Activated CD4-positive, alpha-beta T cell treated with anti-CD3 and anti-CD28 coated beads, Interleukin-2, amount 50 U/mL, for 1 hour (primary cell): ENCODE data around the gene CDH8.

Experiments used
- DNase-seq: peaks from one replicate; pipeline ENCODE4 v3.0.0-alpha.2; 2020

CDH8 gene

GRCh38 chr16:62036101-62036801 is at the start of gene CDH8:
Gene CDH8, minus strand, starts transcription at chr16:62036438. Its CDS starts 15,035 bp downstream, at chr16:62021403.
- DNase-seq: no peak

DNA sequence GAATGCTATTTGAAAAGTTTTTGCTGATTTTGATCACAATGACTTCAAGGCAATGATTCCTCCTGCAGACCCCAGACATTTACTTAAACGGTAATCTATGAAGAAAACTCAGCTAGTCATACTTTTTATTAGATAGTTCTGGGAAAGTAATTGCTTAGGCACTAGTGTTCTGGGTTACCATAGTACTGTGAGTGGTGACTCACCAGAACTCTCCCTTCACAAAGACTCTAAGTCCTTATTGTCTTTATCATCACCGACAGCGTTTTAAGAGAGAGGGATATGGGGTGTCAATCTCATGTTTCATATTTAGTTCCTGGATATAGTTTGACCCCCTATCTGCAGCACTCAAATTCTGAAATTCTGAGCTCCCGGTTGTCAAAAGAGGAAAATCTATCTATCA is 43.0 kb upstream of the CDH8 start:
- DNase-seq: no peak

DNA sequence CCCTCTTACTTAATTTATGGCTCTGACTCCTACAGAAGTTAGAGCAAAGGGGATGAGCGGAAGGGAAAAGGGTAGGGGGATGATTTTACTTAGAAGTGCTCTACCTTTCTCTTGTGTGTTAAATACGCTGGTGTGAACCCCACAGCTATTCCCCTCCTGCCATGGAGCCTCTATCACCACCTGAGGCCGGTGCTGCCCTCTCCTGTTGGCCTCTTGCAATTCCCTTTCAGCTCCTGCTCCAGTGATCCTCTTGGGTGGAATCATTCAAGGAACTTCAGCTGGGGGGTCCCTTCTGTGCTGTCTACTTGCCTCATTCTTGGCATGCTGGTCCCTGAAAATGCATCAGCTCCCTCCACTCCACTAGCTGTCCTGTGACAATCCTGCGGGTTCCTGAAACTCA is 41.8 kb upstream of the CDH8 start:
- DNase-seq: no peak

- DNase-seq: no peak
Measured at GRCh38 chr16:62076886-62077285, 40.6 kb upstream of the CDH8 start.

DNA sequence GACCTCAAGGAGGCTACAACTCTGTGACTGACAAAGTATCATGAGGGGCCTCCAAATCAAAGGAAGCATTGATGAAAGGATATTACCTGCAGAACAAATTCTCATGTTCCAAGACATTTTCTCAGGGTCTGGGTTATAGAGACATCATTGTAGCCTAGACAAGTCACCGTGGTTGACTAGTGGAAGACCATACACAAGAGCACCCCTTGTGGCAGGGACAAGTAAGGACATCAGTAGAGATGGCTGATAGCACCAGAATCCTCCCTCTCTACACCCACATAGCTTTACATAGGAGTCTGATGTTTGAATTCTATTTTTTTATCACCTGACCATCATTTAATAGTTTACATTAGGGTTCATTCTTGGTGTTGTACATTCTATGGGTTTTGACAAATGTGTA is 32.5 kb upstream of the CDH8 start:
- DNase-seq: no peak

DNA sequence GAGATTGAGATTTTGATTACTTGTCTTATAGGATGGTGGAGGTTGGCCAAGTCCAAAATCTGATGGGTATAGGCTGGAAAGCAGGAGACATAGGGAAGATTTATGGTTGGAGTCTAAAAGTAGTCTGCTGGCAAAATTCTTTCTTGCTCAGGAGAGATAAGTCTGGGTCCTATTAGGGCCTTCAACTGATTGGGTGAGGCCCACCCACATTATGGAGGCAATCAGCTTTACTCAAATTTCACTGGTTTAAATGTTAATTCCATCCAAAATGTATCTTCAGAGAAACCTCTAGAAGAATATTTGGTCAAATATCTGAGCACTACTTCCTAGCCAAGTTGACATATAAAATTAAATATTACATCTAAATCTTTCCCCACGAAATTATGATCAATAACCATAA is 31.7 kb upstream of the CDH8 start:
- DNase-seq: no peak

- no peak for DNase-seq
Measured at GRCh38 chr16:62067182-62067581, 30.9 kb upstream of the CDH8 start.

DNA sequence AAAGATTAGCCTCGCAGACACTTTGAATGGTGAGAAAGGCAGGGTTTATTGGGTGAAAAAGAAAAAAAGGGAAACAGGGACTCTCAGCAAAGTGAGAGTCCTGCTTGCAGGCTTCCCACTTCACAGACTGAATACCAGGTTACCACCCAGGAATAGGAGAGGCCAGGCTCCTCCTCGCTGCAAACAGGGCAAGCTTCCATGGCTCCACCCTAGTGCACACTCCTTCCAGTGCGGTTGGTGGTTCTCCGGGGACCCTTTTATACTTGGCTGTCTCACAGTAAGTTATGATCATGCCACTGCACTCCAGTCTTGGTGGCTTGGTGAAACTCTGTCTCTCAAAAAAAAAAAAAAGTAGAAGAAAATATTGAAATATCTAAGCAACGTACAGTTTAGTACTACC is 30.5 kb upstream of the CDH8 start:
- no peak for DNase-seq

GRCh38 chr16:62064173-62064572 is 27.9 kb upstream of the CDH8 start:
- no peak for DNase-seq

GRCh38 chr16:62060089-62060488 is 23.9 kb upstream of the CDH8 start:
- DNase-seq: no peak

DNA sequence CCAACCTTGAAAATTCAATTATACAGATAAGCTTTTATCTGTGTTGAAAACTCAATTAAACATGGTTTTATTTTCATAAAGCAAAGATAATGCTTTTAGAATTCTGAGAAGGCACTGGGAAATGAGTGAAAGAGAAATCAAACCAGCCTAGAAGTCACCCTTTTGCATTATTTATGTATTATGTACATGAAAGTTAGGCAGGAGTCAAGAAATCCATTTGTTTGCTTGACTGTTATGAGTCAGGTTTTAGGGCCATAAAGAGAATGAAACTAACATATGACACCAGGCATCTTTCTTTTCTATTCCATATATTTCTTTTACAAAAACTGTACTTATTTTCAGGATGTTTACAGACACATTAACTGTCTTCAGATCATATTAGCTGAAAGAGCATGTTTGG is 23.3 kb upstream of the CDH8 start:
- no peak for DNase-seq

DNA sequence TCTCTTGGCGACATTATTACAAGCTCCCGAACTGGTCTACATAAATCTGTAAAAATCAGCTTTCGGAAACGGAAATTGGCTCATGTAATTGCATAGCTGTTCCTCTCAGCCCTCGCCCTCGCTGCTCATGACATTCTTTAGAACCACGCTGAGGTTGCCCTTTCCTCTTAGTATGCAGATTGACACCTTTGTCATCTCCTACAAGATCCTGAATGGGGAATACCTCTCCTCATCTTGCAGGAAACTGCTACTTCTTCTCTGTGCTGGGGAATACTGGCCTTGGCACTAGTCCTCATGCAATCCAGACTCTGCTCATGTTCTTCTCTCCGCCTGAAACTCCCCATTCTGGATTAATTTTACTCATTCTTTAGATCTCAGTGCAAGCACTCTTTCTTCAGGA is 22.2 kb upstream of the CDH8 start:
- DNase-seq: no peak

DNA sequence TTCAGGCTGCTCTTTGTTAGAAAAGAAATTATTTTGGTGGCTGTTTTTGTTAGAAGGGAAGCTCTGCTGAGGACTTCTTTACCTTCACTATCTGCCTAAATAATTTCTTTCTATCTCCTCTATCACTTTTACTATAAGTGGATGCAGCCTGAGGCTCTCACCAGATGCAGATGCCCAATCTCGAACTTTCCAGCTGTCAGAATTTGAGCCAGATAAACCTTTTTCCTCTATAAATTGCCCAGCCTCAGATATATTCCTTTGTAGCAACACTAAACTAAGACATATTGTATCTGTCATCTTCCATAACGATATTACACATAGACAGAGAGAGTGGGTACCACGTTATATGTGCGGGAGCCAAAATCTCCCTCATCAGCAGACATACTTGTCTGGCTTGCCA is 15.7 kb upstream of the CDH8 start:
- no peak for DNase-seq

DNA sequence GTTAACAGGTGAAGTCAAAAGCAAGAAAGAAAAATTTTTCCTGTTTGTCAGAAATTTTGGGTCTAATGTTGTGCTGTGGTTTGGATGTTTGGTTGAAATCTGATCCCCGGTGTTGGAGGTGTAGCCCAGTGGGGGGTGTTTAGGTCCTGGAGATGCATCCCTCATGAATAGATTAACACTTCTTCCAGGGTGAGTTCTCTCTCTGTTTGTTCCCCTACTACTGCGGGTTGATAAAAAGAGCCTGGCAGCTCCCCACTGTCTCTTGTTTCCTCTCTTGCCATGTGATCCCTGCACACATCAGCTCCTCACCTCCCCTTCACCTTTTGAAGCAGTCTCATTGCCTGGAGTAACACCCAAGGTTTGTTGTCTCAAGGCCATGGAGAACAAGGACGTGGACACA is 14.6 kb upstream of the CDH8 start:
- DNase-seq: no peak

DNA sequence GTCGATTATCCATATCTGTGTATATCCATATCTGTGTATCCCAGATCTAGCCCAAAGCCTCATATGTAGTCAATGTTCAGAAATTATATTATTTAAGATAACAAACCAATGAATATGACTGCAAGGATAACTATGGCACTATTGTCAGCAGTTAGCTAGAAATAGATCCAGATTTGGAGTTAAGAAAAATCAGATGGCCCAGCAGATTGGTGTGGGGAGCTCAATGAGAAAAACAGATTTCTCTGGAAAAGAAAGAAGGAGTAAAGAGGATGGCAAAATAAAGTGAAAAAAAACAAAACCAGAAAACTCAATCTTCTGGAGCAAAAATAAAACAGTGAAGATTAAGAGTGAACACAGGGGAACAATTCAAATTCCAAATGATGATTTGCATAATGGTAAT is 10.6 kb upstream of the CDH8 start:
- no peak for DNase-seq

DNA sequence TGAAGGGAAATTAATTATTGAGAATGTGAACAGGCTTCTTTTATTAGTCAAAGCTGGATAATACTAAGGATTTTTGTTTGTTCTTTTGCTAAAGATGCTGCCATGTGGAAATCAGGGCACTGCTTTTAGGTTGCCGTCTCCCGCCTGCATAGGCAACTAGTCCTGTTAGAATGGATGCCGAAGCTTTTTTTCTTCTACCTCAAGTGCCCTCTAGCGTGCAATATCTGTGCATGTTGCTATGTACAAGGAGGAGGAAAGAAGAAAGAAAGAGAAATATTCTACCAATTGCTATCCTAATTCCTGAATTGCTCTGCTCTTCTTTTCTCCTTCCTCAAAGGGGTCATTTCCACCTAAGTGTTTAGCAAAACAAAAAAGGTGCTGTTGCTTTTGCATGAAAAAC is 5.2 kb upstream of the CDH8 start:
- DNase-seq: no peak

DNA sequence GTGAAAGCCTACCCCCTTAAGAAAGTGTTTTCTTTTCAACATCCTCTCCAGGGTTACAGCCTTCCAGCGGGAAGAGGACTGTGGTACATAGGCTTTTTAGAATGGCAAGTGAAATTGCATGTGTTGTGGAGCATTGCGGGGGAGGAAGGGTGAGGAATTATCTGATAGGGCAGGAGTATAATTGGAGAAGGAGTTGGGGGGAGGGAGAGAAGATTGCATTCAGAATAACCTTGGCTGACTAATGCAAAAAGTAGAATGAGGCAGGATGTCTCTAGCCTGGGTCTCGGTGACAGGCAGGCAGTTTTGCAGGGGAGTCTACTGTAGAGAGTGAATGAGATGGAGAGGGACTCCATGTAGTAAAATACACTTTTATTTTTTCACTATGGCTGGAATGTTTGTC is 2.4 kb upstream of the CDH8 start:
- no peak for DNase-seq

GRCh38 chr16:62038225-62038624 is 2.0 kb upstream of the CDH8 start:
- DNase-seq: no peak

GRCh38 chr16:62036802-62037135 is 531 bp upstream of the CDH8 start:
- DNase-seq: no peak

- no peak for DNase-seq
Measured at GRCh38 chr16:62035115-62036092, 834 bp downstream of the CDH8 start.

DNA sequence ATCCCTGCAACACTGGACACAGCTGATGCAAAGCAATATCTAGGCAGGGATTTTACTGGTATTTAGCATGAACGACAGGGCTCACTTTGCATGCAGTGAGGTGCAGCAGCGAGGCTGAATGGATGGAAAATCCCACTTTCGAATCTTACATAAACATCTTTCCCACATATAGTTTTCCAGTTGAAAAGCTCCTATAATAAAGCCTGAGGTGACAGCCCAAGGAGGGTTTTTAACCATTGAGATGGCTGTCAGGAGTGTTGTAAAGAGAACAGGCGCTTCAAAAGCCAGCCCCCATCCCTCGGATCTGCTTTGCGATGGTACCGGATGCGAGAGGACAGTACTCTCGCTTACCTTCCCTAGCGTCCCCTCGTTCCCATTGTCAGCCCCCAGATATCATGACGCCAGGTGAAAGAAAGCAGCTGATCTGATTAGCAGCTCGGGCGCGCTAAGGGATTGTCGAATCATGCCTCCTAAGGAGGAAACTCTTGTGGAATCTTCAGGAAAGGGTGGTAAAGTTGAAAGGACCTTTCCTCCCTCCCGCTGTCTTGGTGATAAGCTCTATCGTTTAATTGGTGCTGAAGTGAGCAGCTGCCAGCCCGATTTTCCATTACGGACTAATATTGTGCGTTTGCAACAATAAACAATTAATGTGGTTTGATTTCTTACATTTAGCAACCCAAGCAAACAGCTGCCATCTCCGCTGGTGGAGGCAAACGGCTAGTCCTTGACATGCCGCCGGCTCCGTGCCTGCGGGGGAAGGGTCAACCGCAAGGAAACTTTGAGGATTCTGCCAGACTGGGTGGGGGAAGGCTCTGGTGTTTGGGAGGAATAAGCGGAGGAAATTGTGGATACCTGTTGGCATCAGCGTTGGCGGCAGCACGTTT is 1.8 kb downstream of the CDH8 start:
- no peak for DNase-seq

GRCh38 chr16:62033065-62033464 is 3.2 kb downstream of the CDH8 start:
- DNase-seq: no peak

GRCh38 chr16:62029947-62030346 is 6.3 kb downstream of the CDH8 start:
- no peak for DNase-seq
